GM23338 (cell line): ENCODE measurements around the gene PLXNA2. TPM values are rescaled to one million over a fixed set of nuclear protein-coding genes. Genes with fewer than 3 reads are reported as not detected.

ENCODE experiments used
- ATAC-seq: fragments of 200-7000 bp; cut with Tn5 transposase; 3 replicates; pipeline ENCODE4 v1.9.1; 2020
- DNase-seq: peaks from one replicate; pipeline ENCODE4 v3.0.0-alpha.2; 2015; ENCODE audit warnings: low spot score
- H2AFZ ChIP-seq: fragments of 200-600 bp; sonication (generic); 2 replicates; pipeline ENCODE4 v1.8.0; 2016; ENCODE audit warnings: antibody characterized with exemption, mild to moderate bottlenecking, moderate library complexity
- H3F3A ChIP-seq: fragments of 200-600 bp; sonication (generic); replicated peaks from 2 replicates; pipeline ENCODE4 v1.8.0; 2017; ENCODE audit warnings: antibody characterized with exemption, mixed run types, low read depth
- H3K27ac ChIP-seq: fragments of 200-600 bp; sonication (generic); 2 replicates; pipeline ENCODE4 v1.6.1; 2016; ENCODE audit warnings: low read depth
- H3K27me3 ChIP-seq: fragments of 200-600 bp; sonication (generic); 2 replicates; pipeline ENCODE4 v1.8.0; 2016; ENCODE audit warnings: mild to moderate bottlenecking, mixed run types, moderate library complexity; ENCODE audit not compliant: insufficient read depth
- H3K36me3 ChIP-seq: fragments of 200-600 bp; sonication (generic); 2 replicates; pipeline ENCODE4 v1.8.0; 2016; ENCODE audit warnings: mild to moderate bottlenecking; ENCODE audit not compliant: insufficient read depth
- H3K4me1 ChIP-seq: fragments of 200-600 bp; sonication (generic); 2 replicates; pipeline ENCODE4 v1.8.0; 2016; ENCODE audit warnings: mild to moderate bottlenecking, moderate library complexity; ENCODE audit not compliant: insufficient read depth
- H3K4me2 ChIP-seq: fragments of 200-600 bp; sonication (generic); 2 replicates; pipeline ENCODE4 v1.7.1; 2017; ENCODE audit warnings: mixed run types
- H3K4me3 ChIP-seq: fragments of 200-600 bp; sonication (generic); 2 replicates; pipeline ENCODE4 v1.6.1; 2016; ENCODE audit warnings: mixed run types
- H3K79me2 ChIP-seq: fragments of 200-600 bp; sonication (generic); replicated peaks from 2 replicates; pipeline ENCODE4 v1.8.0; 2017; ENCODE audit warnings: mild to moderate bottlenecking; ENCODE audit not compliant: insufficient read depth
- H3K9me2 ChIP-seq: fragments of 200-600 bp; sonication (generic); 2 replicates; pipeline ENCODE4 v1.8.0; 2017; ENCODE audit not compliant: insufficient read depth
- H4K20me1 ChIP-seq: fragments of 200-600 bp; sonication (generic); replicated peaks from 2 replicates; pipeline ENCODE4 v1.8.0; 2017; ENCODE audit warnings: mild to moderate bottlenecking; ENCODE audit not compliant: insufficient read depth
- H3K27ac Mint-ChIP-seq: 2 replicates; pipeline ENCODE4 v1.8.0; 2020; ENCODE audit warnings: inconsistent platforms, mild to moderate bottlenecking, moderate library complexity, mixed read lengths
- H3K27me3 Mint-ChIP-seq: 3 replicates; pipeline ENCODE4 v1.8.0; 2022; ENCODE audit warnings: low read depth, mild to moderate bottlenecking, moderate library complexity, mixed read lengths, inconsistent platforms; ENCODE audit not compliant: insufficient read depth, poor library complexity
- H3K36me3 Mint-ChIP-seq: 3 replicates; pipeline ENCODE4 v1.8.0; 2021; ENCODE audit warnings: low read depth, mild to moderate bottlenecking, inconsistent platforms, moderate library complexity, mixed read lengths
- H3K4me1 Mint-ChIP-seq: 3 replicates; pipeline ENCODE4 v1.8.0; 2020; ENCODE audit warnings: mild to moderate bottlenecking, inconsistent platforms, mixed read lengths
- H3K4me3 Mint-ChIP-seq: 3 replicates; pipeline ENCODE4 v1.8.0; 2021; ENCODE audit warnings: moderate library complexity, mild to moderate bottlenecking, inconsistent platforms, mixed read lengths
- H3K9me3 Mint-ChIP-seq: 3 replicates; pipeline ENCODE4 v1.8.0; 2020; ENCODE audit warnings: moderate library complexity, mild to moderate bottlenecking, inconsistent platforms, mixed read lengths
- CREB1 ChIP-seq: fragments of 250-450 bp; sonication (Bioruptor Pico); IDR thresholded peaks from 2 replicates; pipeline ENCODE4 v1.5.0; 2020; ENCODE audit warnings: low read depth, mild to moderate bottlenecking, moderate library complexity
- EZH2phosphoT487 ChIP-seq: fragments of 200-600 bp; sonication (generic); IDR thresholded peaks from one replicate; pipeline ENCODE4 v1.8.1; 2018; ENCODE audit warnings: antibody characterized with exemption; ENCODE audit not compliant: unreplicated experiment
- NANOG ChIP-seq: IDR thresholded peaks from 2 replicates; pipeline ENCODE4 v1.6.1; 2016; ENCODE audit warnings: antibody characterized with exemption, borderline replicate concordance
- POLR2AphosphoS5 ChIP-seq: IDR thresholded peaks from 2 replicates; pipeline ENCODE4 v1.6.1; 2016; ENCODE audit warnings: antibody characterized with exemption, low read depth
- STAT1 ChIP-seq: IDR thresholded peaks from one replicate; pipeline ENCODE4 v1.6.1; 2016; ENCODE audit warnings: antibody characterized with exemption; ENCODE audit not compliant: unreplicated experiment
- ZNF114 ChIP-seq: fragments of 250-450 bp; sonication (Bioruptor Pico); IDR thresholded peaks from 2 replicates; pipeline ENCODE4 v1.5.0; 2020; ENCODE audit warnings: mild to moderate bottlenecking, moderate library complexity
- ZNF331 ChIP-seq: fragments of 250-450 bp; sonication (Bioruptor Pico); IDR thresholded peaks from 2 replicates; pipeline ENCODE4 v1.5.0; 2020; ENCODE audit warnings: low read depth, mild to moderate bottlenecking, moderate library complexity
- polyA plus RNA-seq: library from polyadenylated mRNA; unstranded; fragments of >200 nt; fragmentation: Nextera tagmentation; extraction: Ambion mirVana; gene quantifications from 2 replicates; pipeline ENCODE4 v1.2.1, GENCODE V29; 2016
- total RNA-seq: library from RNA; depleted of rRNA; stranded (reverse); fragments of >200 nt; shearing (Covaris generic); gene quantifications from 2 replicates; pipeline ENCODE4 v1.2.3, GENCODE V29; 2014
- TF ChIP-seq, protein P1 (sequence below): IDR thresholded peaks from 2 replicates; pipeline ENCODE4 v1.6.1; 2016; ENCODE audit warnings: antibody characterized with exemption
- TF ChIP-seq, protein P2 (sequence below), 2 experiments: fragments of 200-600 bp in 1 of 2; sonication (generic) in 1 of 2; conservative IDR thresholded peaks; 2 replicates each; pipeline versions ENCODE4 v1.5.1 to v1.6.1; 2016 to 2017; ENCODE audit warnings: antibody characterized with exemption in 2 of 2, low read depth in 2 of 2, mild to moderate bottlenecking in 2 of 2, moderate library complexity in 1 of 2
- TF ChIP-seq, protein P3 (sequence below): fragments of 250-450 bp; sonication (Bioruptor Pico); IDR thresholded peaks from 2 replicates; pipeline ENCODE4 v1.5.0; 2020; ENCODE audit warnings: mild to moderate bottlenecking, moderate library complexity
- TF ChIP-seq, protein P4 (sequence below): IDR thresholded peaks from one replicate; pipeline ENCODE4 v1.6.1; 2018; ENCODE audit warnings: antibody characterized with exemption; ENCODE audit not compliant: unreplicated experiment

The PLXNA2 gene
- total and polyA plus RNA-seq, 2 experiments from 2014 or later: 0.40 to 1.8 TPM

DNA sequence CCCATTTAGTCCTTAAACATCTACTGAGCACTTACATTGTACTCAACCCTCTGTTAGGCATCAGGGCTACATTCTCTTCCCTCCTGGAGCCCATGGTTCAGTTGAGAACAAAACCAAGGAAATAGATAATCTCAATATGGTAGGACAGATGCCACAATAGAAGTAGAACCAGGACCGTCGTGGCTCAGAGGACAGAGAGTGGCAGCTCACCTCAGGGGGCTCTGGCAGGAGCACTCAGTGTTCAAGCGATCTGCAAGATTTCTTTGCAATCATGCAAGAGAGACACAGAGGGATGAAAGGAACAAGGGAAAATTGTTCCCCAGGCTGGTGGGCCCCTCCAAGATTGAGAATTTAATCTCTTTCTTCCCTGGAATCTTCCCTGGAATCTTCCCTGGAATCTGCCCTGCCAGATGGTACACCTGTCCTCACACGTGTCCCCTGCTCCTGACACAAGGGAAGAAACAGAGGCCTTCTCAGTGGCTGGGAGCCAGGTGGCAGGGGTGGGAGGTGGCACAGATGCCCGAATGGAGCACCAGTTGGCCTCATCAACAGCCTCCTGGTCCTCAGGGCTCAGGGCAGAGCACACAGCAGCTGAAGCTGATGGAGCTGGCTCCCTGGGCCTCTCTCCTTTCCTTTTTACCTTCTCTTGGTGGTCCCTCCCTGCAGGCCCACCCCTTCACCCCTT, 135.4 kb downstream of the PLXNA2 start:
- Mint-ChIP-seq H3K36me3 (no peaks in the 10 kb centered on the region), H3K27me3 (peaks cover 5% of the 10 kb centered on the region), H3K4me1 (peaks cover 20% of the 10 kb centered on the region), H3K9me3 (no peaks in the 10 kb centered on the region), H3K4me3 (no peak overlapping the region), H3K27ac (no peak overlapping the region)
- Histone ChIP-seq H3F3A (no peaks in the 10 kb centered on the region), H3K36me3 (no peaks in the 10 kb centered on the region), H3K4me1 (peaks cover 5% of the 10 kb centered on the region), H3K9me2 (peaks cover 4% of the 10 kb centered on the region; the same call in 1 of the 2 replicates), H2AFZ (no peak overlapping the region), H3K79me2 (no peaks in the 10 kb centered on the region), H3K4me3 (no peak overlapping the region), H3K27ac (no peak overlapping the region), H4K20me1 (no peaks in the 10 kb centered on the region), H3K27me3 (no peaks in the 10 kb centered on the region), H3K4me2 (no peak overlapping the region)
- TF ChIP-seq, protein P1, sequence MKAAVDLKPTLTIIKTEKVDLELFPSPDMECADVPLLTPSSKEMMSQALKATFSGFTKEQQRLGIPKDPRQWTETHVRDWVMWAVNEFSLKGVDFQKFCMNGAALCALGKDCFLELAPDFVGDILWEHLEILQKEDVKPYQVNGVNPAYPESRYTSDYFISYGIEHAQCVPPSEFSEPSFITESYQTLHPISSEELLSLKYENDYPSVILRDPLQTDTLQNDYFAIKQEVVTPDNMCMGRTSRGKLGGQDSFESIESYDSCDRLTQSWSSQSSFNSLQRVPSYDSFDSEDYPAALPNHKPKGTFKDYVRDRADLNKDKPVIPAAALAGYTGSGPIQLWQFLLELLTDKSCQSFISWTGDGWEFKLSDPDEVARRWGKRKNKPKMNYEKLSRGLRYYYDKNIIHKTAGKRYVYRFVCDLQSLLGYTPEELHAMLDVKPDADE: no peak
- TF ChIP-seq, protein P2, sequence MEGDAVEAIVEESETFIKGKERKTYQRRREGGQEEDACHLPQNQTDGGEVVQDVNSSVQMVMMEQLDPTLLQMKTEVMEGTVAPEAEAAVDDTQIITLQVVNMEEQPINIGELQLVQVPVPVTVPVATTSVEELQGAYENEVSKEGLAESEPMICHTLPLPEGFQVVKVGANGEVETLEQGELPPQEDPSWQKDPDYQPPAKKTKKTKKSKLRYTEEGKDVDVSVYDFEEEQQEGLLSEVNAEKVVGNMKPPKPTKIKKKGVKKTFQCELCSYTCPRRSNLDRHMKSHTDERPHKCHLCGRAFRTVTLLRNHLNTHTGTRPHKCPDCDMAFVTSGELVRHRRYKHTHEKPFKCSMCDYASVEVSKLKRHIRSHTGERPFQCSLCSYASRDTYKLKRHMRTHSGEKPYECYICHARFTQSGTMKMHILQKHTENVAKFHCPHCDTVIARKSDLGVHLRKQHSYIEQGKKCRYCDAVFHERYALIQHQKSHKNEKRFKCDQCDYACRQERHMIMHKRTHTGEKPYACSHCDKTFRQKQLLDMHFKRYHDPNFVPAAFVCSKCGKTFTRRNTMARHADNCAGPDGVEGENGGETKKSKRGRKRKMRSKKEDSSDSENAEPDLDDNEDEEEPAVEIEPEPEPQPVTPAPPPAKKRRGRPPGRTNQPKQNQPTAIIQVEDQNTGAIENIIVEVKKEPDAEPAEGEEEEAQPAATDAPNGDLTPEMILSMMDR (conservative IDR thresholded peaks at IDR 0.05; ENCODE audit: low read depth in 2 of 2): no peak
- TF ChIP-seq STAT1: no peak
- TF ChIP-seq EZH2phosphoT487: no peak
- no peak for TF ChIP-seq NANOG
- no peak for TF ChIP-seq CREB1 (CRISPR knock-in tag)
- TF ChIP-seq ZNF114 (CRISPR knock-in tag): no peak
- TF ChIP-seq, protein P3, sequence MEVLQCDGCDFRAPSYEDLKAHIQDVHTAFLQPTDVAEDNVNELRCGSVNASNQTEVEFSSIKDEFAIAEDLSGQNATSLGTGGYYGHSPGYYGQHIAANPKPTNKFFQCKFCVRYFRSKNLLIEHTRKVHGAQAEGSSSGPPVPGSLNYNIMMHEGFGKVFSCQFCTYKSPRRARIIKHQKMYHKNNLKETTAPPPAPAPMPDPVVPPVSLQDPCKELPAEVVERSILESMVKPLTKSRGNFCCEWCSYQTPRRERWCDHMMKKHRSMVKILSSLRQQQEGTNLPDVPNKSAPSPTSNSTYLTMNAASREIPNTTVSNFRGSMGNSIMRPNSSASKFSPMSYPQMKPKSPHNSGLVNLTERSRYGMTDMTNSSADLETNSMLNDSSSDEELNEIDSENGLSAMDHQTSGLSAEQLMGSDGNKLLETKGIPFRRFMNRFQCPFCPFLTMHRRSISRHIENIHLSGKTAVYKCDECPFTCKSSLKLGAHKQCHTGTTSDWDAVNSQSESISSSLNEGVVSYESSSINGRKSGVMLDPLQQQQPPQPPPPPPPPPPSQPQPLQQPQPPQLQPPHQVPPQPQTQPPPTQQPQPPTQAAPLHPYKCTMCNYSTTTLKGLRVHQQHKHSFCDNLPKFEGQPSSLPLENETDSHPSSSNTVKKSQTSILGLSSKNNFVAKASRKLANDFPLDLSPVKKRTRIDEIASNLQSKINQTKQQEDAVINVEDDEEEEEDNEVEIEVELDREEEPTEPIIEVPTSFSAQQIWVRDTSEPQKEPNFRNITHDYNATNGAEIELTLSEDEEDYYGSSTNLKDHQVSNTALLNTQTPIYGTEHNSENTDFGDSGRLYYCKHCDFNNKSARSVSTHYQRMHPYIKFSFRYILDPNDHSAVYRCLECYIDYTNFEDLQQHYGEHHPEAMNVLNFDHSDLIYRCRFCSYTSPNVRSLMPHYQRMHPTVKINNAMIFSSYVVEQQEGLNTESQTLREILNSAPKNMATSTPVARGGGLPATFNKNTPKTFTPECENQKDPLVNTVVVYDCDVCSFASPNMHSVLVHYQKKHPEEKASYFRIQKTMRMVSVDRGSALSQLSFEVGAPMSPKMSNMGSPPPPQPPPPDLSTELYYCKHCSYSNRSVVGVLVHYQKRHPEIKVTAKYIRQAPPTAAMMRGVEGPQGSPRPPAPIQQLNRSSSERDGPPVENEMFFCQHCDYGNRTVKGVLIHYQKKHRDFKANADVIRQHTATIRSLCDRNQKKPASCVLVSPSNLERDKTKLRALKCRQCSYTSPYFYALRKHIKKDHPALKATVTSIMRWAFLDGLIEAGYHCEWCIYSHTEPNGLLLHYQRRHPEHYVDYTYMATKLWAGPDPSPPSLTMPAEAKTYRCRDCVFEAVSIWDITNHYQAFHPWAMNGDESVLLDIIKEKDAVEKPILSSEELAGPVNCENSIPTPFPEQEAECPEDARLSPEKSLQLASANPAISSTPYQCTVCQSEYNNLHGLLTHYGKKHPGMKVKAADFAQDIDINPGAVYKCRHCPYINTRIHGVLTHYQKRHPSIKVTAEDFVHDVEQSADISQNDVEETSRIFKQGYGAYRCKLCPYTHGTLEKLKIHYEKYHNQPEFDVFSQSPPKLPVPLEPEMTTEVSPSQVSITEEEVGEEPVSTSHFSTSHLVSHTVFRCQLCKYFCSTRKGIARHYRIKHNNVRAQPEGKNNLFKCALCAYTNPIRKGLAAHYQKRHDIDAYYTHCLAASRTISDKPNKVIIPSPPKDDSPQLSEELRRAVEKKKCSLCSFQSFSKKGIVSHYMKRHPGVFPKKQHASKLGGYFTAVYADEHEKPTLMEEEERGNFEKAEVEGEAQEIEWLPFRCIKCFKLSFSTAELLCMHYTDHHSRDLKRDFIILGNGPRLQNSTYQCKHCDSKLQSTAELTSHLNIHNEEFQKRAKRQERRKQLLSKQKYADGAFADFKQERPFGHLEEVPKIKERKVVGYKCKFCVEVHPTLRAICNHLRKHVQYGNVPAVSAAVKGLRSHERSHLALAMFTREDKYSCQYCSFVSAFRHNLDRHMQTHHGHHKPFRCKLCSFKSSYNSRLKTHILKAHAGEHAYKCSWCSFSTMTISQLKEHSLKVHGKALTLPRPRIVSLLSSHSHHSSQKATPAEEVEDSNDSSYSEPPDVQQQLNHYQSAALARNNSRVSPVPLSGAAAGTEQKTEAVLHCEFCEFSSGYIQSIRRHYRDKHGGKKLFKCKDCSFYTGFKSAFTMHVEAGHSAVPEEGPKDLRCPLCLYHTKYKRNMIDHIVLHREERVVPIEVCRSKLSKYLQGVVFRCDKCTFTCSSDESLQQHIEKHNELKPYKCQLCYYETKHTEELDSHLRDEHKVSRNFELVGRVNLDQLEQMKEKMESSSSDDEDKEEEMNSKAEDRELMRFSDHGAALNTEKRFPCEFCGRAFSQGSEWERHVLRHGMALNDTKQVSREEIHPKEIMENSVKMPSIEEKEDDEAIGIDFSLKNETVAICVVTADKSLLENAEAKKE: no peak
- TF ChIP-seq POLR2AphosphoS5: no peak
- TF ChIP-seq ZNF331 (CRISPR knock-in tag): no peak
- TF ChIP-seq, protein P4, sequence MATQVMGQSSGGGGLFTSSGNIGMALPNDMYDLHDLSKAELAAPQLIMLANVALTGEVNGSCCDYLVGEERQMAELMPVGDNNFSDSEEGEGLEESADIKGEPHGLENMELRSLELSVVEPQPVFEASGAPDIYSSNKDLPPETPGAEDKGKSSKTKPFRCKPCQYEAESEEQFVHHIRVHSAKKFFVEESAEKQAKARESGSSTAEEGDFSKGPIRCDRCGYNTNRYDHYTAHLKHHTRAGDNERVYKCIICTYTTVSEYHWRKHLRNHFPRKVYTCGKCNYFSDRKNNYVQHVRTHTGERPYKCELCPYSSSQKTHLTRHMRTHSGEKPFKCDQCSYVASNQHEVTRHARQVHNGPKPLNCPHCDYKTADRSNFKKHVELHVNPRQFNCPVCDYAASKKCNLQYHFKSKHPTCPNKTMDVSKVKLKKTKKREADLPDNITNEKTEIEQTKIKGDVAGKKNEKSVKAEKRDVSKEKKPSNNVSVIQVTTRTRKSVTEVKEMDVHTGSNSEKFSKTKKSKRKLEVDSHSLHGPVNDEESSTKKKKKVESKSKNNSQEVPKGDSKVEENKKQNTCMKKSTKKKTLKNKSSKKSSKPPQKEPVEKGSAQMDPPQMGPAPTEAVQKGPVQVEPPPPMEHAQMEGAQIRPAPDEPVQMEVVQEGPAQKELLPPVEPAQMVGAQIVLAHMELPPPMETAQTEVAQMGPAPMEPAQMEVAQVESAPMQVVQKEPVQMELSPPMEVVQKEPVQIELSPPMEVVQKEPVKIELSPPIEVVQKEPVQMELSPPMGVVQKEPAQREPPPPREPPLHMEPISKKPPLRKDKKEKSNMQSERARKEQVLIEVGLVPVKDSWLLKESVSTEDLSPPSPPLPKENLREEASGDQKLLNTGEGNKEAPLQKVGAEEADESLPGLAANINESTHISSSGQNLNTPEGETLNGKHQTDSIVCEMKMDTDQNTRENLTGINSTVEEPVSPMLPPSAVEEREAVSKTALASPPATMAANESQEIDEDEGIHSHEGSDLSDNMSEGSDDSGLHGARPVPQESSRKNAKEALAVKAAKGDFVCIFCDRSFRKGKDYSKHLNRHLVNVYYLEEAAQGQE: no peak
- ATAC-seq (no peak), DNase-seq (no peak)
